Endothelial cell of hepatic sinusoid (primary cell): ENCODE results near the gene TSNAX.
"Not testable (repeated sequence)": the region's sequence is repeated elsewhere in the genome, so short reads cannot be mapped to it uniquely, and the experiment has no call there.

Experiments
- in situ Hi-C: cut with HindIII; loops from 2 replicates; pipeline ENCODE4 v1.10.0; 2017; ENCODE audit warnings: low sequenced_read_pairs

Gene TSNAX

DNA sequence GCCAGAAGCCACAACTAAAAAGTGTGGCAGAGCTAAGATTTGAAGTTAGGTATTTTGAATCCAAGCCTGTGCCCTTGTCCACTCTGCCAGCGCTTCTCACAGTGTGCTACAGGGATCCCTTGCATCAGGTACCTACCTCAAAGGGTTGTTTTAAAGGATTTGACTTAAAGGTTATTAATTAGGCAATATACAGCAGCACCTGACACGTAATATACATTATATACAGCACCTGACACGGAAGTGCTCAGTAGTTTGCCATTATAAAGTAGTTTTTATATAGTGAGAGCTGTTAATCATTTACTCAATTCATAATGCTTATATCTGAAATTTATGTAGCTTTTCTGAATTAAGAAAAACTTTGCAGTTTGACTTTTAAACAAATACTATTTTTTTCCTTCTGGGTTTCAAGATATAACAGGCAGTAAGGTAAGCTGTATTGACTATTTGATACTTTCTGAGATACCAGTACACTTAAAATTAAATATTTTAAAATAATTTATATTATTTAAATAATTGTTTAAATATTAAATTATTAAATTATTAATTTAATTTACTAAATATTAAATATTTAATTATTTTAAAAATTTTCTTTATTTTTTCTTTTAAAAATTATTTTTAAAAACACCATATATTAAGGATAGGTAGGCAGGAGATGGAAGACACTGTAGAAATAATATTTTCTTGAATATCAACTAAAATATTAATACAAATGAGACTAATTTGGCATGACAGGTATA, 33.3 kb downstream of the TSNAX start:
- in situ Hi-C loops, result no loop called here

DNA sequence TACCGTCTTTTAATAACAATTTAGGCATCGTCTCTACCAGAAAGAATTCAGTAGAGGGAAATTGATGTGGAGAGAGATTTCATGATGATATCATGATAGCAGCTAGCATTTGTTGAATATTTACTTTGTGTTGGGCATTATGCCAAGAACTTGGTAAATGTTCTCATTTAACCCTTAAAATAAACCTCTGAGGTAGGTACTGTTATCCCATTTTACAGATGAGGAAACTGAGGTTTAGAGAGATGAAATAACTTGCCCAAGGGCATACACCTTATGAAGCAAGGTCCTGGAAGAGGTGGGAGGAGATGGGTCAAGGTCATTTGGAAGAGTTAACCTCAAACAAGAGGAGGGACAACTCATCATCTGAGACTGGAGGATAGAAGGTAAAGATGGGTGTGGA, 34.8 kb downstream of the TSNAX start:
- in situ Hi-C loops, result no loop called here

DNA sequence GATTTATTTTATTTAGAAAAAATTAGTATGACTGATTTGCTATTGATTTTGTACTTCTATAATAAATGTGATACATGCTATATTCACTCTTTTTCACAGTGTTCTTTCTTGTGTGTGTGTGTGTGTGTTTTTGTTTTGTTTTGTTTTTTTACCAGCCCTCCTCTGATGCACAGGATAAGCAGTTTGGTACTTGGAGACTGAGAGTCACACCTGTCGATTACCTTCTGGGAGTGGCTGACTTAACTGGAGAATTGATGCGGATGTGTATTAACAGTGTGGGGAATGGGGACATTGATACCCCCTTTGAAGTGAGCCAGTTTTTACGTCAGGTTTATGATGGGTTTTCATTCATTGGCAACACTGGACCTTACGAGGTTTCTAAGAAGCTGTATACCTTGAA, 35.9 kb downstream of the TSNAX start:
- in situ Hi-C loops, result no loop called here

DNA sequence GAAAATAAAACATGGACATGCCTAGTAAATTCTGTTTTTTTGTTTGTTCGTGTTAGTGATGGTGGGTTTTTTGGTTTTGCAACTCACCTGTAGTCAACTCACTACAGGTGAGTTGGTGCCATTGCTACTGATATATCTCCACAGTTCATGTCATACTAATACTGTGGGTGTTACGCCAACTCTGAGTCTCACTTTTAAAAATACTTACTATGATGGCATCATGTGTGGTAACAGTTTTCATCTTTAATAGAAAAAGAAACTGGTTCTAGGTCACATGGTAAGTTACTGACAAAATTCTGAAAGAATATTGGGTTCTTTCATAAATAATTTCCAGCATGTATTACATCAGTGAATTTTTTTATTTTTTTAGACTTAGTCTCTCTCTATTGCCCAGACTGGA, 38.0 kb downstream of the TSNAX start:
- in situ Hi-C loops, result no loop called here

DNA sequence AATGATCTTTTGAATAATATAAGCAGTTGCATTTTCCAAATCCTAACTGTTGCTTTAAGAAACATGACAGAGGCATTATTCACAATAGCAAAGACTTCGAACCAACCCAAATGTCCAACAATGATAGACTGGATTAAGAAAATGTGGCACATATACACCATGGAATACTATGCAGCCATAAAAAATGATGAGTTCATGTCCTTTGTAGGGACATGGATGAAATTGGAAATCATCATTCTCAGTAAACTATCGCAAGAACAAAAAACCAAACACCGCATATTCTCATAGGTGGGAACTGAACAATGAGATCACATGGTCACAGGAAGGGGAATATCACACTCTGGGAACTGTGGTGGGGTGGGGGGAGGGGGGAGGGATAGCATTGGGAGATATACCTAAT, 41.8 kb downstream of the TSNAX start:
- in situ Hi-C loops, result not testable (repeated sequence)

DNA sequence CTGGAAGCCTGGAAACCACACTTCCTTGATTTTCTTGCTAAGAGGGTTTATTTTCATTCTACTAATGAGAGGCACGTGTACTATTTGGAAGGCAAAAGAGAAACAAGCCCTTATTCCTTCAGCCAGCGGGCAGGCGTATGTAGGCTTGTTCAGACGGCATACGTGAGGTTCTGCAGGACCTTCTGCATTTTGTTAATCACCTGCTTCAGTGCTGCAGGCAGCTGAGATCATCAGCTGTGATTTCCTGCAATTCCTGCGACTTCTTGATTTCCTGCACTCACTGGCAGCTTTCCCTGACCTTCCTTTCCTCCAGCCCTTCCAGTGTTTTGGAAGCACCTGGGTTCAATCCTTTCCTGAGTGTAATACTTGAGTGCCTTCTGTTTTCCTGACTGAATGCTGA, 43.4 kb downstream of the TSNAX start:
- in situ Hi-C loops, result no loop called here

DNA sequence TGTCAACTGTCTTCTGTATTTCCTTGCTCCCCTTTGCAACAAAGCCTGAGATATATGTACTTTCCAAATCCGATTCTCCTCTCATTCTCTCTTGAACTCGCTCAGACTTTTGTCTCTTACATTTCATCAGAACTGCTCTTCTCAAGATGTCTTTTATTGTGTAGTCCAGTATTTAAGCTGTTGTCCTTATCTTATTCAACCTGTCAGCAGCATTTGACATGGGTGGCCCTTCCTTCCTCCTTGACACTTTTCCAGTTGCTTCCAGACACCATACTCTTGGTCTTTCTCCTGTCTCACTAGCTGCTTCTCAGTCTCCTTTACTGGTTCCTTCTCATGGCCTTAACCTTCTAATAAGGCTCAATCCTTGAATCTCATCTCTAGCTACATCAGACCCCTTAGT, 47.0 kb downstream of the TSNAX start:
- in situ Hi-C loops, result no loop called here

DNA sequence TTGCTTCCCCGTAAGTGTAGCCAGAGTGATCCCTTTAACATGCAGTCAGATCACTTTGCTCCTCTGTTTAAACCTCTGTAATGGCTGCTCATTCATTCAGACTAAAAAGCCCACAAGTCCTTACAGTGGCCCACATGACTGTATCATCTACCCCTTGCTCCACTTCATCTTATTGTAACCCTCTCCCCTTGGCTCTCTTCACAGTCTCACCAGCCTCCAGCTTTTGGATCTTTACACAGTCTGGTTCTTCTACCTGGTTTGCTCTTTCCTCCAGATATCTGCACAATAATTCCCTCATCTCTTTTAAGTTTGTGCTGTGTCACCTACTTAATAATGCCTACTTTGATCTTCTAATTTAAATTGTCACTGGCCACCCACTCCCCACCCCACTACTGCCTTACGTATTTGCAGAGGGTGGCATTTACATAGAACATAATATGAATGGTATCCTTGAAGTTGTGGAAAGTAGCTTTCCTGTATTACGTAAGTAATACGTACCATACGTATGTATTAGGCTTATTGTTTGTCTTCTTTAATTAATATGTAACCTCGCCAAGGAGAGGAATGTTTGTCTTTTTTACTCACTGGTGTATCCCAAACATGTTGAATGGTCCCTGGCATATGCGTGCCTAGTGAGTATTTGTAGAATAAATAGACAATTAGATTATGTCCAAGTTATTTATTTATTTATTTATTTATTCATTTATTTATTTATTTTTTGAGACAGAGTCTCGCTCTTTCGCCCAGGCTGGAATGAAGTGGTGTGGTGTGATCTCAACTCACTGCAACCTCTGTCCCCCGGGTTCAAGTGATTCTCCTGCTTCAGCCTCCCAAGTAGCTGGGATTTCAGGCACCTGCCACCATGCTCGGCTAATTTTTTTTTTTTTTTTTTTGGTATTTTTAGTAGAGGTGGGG, 48.6 kb downstream of the TSNAX start:
- in situ Hi-C loops, result no loop called here

DNA sequence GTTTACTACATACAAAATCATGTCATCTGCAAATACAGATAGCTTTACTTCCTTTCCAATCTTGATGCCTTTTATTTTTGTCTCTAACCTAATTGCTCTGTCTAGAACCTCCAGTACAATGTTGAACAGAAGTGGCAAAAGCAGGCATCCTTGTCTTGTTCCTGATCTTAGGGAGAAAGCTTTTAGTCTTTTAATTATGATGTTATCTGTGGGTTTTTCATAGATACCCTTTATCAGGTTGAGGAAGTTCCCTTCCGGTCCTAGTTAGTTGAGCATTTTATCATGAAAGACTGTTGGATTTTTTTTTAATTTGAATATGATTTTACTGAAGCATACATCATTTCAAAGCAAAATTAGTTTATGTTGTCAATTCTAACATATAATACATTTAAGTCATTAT, 52.4 kb downstream of the TSNAX start:
- in situ Hi-C loops, result no loop called here

DNA sequence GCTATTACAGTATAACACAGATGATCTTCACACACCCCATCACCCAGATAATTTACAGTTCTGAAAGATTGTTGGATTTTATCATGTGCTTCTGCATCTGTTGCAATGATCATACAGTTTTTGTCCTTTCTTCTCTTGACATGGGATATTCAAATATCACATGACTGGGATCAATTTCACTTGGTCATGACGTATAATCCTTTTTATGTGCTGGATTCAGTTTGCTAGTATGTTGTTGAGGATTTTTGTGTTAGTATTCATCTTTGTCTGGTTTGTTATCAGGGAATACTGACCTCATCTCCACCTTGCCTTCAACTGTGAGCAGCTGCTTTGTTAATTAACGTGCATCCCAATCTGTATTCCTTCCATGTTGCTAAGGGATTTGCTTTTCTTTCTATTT, 53.4 kb downstream of the TSNAX start:
- in situ Hi-C loops, result no loop called here

DNA sequence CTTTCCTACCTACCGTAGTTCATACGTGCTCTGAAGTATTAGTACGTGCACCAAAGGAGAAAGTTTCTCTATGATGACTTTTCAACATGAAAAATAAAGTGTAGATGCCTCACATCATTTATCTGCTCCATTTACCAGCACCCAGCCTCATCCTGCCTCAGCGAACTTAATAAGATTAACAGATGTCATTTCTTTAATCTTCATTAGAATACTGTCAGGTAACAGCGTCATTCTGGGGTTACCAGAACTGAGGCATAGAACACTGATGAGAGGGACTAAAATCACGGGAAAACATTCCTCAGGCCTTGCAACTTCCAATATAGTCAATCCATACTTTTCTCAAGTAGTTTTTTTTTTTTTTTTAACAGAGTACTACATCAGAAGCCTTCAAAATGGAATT, 54.9 kb downstream of the TSNAX start:
- in situ Hi-C loops, result no loop called here

DNA sequence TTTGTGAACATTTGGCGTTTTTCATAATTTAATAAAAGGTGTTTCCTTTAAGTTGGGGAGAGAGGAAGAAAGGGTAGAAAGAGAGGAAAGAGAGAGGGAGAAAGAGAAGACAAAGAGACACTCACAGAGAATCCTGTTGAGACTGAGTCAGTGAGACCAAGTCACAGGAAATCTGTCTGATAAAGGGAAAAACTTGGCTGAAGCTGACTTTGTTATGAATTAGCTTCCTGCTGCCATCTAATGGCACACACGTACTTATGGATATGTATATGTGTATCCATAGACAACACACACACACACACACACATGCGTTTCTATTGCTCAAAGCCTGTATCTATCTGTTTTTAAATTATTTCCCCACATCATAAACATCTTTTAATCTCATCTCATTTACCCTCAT, 55.6 kb downstream of the TSNAX start:
- in situ Hi-C loops, result no loop called here

DNA sequence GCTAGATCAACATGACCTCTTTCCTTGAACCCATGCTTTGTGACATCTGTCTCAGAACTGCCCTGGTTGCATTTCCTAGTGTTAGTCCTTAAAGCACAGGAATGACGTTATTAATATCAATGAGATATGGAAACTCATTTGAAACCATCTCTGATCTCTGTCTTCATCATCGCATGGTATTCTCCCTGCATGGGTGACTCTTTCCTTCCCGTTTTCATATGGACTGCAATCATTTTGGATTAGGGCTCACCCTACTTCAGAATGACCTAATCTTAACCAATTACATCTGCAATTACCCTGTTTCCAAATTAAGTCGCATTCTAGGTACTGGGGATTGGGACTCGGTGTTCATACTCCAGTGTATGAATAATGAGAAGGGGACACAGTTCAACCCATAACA, 56.5 kb downstream of the TSNAX start:
- in situ Hi-C loops, result no loop called here

DNA sequence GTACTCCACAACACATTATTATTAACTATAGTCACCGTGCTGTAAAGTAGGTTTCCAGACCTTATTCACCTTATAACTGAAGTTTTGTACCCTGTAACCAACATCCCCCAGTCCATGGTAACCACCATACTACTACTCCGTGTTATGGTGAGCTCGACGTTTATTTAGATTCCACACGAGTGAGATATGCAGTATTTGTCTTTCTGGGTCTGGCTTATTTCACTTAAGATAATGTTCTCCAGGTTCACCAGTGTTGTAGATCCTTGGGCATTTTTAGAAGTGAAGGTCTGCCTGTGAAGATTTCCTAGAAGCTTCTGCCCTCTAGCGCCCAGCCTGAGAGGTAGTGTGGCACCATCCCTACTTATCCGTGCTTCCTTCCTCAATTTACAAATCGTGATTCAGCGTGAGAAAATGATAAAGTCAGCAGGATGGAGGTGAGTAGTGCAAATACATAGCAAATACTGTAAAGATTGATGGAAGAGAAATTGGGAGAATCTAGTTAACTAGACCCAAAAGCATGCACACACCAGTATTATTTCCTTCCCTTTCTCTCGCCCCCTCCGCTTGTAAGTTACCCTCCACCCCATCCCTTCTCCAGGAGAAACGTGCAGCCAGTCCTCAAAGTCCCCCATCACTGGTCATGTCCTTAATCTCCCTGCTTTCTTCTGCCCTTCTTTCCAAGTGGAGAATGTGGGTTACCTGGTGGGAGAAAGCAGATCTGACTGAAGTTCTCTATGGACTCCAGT, 62.2 kb downstream of the TSNAX start:
- in situ Hi-C loops, result no loop called here

DNA sequence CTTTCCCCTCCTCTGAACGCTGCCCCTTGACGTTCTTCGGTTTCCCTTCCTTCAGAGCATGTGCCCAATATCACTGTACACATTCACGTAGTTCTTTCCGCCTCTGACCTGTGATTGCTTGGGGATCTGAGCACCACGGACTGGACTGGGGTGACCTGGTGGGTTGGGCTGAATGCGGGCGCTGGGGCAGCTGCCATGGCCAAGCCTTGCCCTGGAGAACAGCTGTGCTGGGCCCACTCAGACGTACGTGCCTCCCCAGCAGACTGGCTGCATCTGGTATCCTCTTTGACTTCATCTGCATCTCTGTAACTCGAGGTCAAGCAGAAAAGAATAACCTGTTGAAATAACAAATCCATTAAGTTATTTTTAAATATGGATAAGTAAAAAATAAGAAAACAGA, 63.0 kb downstream of the TSNAX start:
- in situ Hi-C loops, result no loop called here

DNA sequence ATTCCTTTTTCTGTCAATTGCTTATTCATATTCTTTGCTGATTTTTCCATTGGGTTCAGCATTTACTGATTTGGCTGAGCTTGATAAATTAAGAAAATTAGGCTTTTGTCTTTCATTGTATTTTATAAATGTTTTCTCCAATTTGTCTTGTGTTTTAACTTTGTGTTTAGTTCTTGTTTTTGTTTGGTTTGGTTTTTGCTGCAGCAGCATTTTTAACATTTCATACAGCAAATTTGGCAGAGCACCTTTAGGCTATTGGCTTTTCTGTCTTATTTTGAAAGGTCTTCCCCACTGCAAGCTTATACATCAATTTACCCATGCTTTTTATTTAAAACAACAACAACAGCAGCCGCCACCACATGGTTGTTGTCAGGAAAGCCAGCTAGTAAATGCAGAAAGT, 64.3 kb downstream of the TSNAX start:
- in situ Hi-C loops, result no loop called here

DNA sequence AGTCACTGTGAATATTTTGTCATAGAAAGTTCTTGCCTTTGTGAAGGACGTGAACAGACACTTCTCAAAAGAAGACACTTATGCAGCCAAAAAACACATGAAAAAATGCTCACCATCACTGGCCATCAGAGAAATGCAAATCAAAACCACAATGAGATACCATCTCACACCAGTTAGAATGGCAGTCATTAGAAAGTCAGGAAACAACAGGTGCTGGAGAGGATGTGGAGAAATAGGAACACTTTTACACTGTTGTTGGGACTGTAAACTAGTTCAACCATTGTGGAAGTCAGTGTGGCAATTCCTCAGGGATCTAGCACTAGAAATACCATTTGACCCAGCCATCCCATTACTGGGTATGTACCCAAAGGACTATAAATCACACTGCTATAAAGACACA, 64.8 kb downstream of the TSNAX start:
- in situ Hi-C loops, result not testable (repeated sequence)

DNA sequence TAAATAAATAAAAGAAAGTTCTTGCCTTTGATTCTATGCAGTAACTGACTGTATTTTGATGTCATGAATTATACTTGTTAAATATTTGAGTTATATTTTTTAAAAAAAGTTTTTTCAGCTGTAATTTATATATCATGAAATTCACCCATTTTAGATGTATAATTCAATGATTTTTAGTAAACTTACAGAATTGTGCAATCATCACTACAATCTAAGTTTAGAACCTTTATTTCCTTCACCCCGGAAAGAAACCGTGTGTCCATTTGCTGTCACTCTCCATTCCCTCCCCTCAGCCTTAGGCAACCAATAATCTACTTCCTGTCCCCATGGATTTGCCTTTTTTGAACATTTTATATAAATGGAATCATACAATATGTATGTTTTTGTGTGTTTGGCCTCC, 65.7 kb downstream of the TSNAX start:
- in situ Hi-C loops, result no loop called here

DNA sequence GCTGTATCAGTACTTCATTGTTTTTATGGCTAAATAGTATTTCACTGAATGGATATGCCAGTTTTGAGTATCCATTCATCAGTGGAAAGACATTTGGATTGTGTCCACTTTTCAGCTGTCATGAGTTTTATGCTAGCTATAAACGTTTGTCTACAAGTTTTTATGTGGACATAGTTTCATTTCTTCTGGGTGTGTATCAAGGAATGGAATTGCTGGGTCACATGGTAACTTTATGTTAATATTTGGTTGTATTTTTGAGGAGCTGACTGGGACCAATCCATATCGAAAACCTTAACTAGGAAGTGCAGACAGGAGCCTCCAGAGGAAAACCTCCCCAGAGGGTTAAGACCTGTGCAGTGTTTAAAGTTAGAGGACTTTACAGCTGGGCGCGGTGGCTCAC, 66.3 kb downstream of the TSNAX start:
- in situ Hi-C loops, result no loop called here

DNA sequence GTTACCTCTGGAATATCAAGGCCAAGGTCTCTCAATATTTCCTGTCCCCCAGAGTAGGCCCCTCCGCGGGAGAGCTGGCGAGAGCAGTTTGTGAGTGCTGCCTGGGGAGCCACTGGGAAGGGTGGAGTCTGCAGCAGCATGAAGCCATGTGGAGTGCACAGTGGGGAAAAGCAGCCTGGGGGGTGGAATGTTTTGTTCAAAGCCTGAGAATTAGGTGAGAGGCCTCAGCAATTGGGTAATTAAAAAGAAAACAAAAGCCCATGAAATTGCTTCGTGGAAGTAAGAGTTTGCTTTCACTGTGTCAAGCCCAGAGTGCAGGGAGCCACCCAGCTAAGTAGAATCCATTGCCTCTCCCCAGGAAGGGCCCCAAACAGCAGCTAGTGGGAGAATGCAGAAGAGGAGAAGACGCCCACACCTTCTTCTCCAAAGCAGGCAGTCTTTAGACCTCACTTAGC, 67.9 kb downstream of the TSNAX start:
- in situ Hi-C loops, result no loop called here

DNA sequence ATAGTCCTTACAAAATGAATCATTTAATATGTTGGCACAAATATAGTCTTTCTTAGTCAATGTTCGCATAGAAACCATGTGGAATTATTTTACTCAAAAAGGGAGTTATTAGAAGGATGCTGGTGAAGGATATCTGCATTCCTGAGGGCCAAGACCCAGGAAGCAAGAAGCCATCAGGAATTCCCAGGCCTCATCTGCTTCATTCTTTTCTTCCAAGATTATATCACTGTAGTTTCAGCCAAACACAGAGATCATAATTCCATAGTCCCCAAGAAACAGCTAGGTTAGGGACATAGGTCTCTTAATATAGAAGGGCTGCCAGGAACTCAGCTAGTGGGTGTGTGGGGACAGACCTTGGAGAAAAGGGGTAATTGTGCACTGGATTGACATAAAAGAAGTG, 69.5 kb downstream of the TSNAX start:
- in situ Hi-C loops, result no loop called here
